Naive B cell (primary cell): ENCODE data around the gene FASLG. TPM values are rescaled to one million over a fixed set of nuclear protein-coding genes. Genes with fewer than 3 reads are reported as not detected.
"Not testable (repeated sequence)": the region's sequence is repeated elsewhere in the genome, so short reads cannot be mapped to it uniquely, and the experiment has no call there.

ENCODE experiments used
- ATAC-seq, 2 donors: fragments of 150-1000 bp; cut with Tn5 transposase; 2 replicates each; pipeline ENCODE4 v1.10.0; 2021; ENCODE audit warnings: low read depth in 2 of 2, mild to moderate bottlenecking in 2 of 2, moderate library complexity in 2 of 2
- DNase-seq: peaks from one replicate; pipeline ENCODE4 v3.0.0; 2022
- H3K27ac Mint-ChIP-seq, 6 donors: one replicate each; pipeline ENCODE4 v1.8.0; 2020 to 2022; ENCODE audit warnings: mild to moderate bottlenecking in 6 of 6, mixed read lengths in 6 of 6, moderate library complexity in 5 of 6, inconsistent platforms in 2 of 6
- H3K27me3 Mint-ChIP-seq, 3 donors: one replicate each; pipeline ENCODE4 v1.8.0; 2021 to 2022; ENCODE audit warnings: mixed read lengths in 3 of 3, mild to moderate bottlenecking in 1 of 3
- H3K36me3 Mint-ChIP-seq, 2 donors: one replicate each; pipeline ENCODE4 v1.8.0; 2020 to 2022; ENCODE audit warnings: mixed read lengths in 2 of 2, inconsistent platforms in 1 of 2, mild to moderate bottlenecking in 1 of 2
- H3K4me1 Mint-ChIP-seq, 3 donors: one replicate each; pipeline ENCODE4 v1.8.0; 2020 to 2022; ENCODE audit warnings: mixed read lengths in 3 of 3, inconsistent platforms in 1 of 3, mild to moderate bottlenecking in 1 of 3, moderate library complexity in 1 of 3
- H3K4me3 Mint-ChIP-seq, 8 donors: one replicate each; pipeline ENCODE4 v1.8.0; 2020 to 2022; ENCODE audit warnings: mild to moderate bottlenecking in 8 of 8, mixed read lengths in 8 of 8, moderate library complexity in 8 of 8, inconsistent platforms in 2 of 8
- H3K9me3 Mint-ChIP-seq, 7 donors: one replicate each; pipeline ENCODE4 v1.8.0; 2020 to 2022; ENCODE audit warnings: mixed read lengths in 7 of 7, mild to moderate bottlenecking in 5 of 7, inconsistent platforms in 2 of 7, moderate library complexity in 1 of 7
- polyA plus RNA-seq, 6 donors: library from polyadenylated mRNA; unstranded; fragments of 300-500 nt; fragmentation: Illumina TruSeq; gene quantifications; one replicate each; pipeline ENCODE4 v1.2.3, GENCODE V29; 2021; ENCODE audit warnings: low read depth in 6 of 6

FASLG gene, protein sequence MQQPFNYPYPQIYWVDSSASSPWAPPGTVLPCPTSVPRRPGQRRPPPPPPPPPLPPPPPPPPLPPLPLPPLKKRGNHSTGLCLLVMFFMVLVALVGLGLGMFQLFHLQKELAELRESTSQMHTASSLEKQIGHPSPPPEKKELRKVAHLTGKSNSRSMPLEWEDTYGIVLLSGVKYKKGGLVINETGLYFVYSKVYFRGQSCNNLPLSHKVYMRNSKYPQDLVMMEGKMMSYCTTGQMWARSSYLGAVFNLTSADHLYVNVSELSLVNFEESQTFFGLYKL
- not detected for polyA plus RNA-seq

DNA sequence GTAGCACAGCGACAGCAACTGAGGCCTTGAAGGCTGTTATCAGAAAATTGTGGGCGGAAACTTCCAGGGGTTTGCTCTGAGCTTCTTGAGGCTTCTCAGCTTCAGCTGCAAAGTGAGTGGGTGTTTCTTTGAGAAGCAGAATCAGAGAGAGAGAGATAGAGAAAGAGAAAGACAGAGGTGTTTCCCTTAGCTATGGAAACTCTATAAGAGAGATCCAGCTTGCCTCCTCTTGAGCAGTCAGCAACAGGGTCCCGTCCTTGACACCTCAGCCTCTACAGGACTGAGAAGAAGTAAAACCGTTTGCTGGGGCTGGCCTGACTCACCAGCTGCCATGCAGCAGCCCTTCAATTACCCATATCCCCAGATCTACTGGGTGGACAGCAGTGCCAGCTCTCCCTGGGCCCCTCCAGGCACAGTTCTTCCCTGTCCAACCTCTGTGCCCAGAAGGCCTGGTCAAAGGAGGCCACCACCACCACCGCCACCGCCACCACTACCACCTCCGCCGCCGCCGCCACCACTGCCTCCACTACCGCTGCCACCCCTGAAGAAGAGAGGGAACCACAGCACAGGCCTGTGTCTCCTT is at the start of gene FASLG:
FASLG (plus strand) TSS at position 233 of the 583 bp plus-strand sequence; CDS start at position 332, 99 bp downstream.
- H3K4me3 Mint-ChIP-seq, result no peak within 1 kb of the TSS
- H3K9me3 Mint-ChIP-seq, result no peaks in the 10 kb centered on the region
- ATAC-seq (no peak), DNase-seq (no peak)
- H3K36me3 Mint-ChIP-seq, result no peaks in the 10 kb centered on the region
- H3K4me1 Mint-ChIP-seq, result peaks cover 11 to 15% (median 13%) of the 10 kb centered on the region in 3 donors
- peaks cover 0 to 6% (median 0%) of the 10 kb centered on the region in 3 donors for H3K27me3 Mint-ChIP-seq
- peak within 1 kb of the TSS in 2 of 6 donors; percentile 12 to 44 for H3K27ac Mint-ChIP-seq

DNA sequence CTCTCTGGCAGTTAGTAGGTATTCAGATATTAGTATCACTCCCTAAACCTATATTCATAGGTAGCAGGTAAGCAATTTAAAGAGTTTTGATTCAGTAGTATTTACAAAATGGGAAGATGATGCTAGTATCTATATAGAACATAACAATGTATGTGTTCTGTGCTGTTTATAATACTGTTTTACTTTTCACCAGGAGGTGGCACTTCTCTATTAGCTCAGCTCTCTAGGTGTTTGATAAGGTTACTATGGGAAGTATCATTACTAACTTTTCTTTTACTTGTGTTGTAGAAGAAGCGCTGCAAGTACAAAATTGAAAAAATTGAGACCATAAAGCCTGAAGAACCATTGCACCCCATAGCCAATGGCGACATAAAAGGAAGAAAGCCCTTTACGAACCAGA is 49.4 kb upstream of the FASLG start:
- no peak overlapping the region for H3K4me3 Mint-ChIP-seq
- peaks cover 7 to 25% of the 10 kb centered on the region in 2 donors for H3K36me3 Mint-ChIP-seq
- no peak for DNase-seq
- peaks cover 0 to 8% (median 0%) of the 10 kb centered on the region in 3 donors for H3K4me1 Mint-ChIP-seq
- ATAC-seq, result no peak
- H3K27me3 Mint-ChIP-seq, result no peaks in the 10 kb centered on the region
- no peak overlapping the region for H3K27ac Mint-ChIP-seq
- no peaks in the 10 kb centered on the region for H3K9me3 Mint-ChIP-seq

- no peak overlapping the region for H3K4me3 Mint-ChIP-seq
Observed at GRCh38 chr1:172612478-172612877, 46.4 kb upstream of the FASLG start.

GRCh38 chr1:172613294-172613693 is 45.6 kb upstream of the FASLG start:
- no peaks in the 10 kb centered on the region for H3K4me1 Mint-ChIP-seq
- peaks cover 0 to 32% (median 15%) of the 10 kb centered on the region in 7 donors for H3K9me3 Mint-ChIP-seq
- no peak for DNase-seq
- H3K27ac Mint-ChIP-seq, result no peak overlapping the region
- no peaks in the 10 kb centered on the region for H3K27me3 Mint-ChIP-seq
- no peak overlapping the region for H3K4me3 Mint-ChIP-seq
- peaks cover 16 to 30% of the 10 kb centered on the region in 2 donors for H3K36me3 Mint-ChIP-seq
- ATAC-seq, result no peak

More at GRCh38 chr1:172612478-172612877, 46.4 kb upstream of the FASLG start:
- peak overlapping the region in 2 of 6 donors; percentile 5 to 55 for H3K27ac Mint-ChIP-seq
- peaks cover 16 to 30% of the 10 kb centered on the region in 2 donors for H3K36me3 Mint-ChIP-seq
- H3K27me3 Mint-ChIP-seq, result no peaks in the 10 kb centered on the region
- DNase-seq (no peak), ATAC-seq (no peak)
- H3K9me3 Mint-ChIP-seq, result peaks cover 0 to 25% (median 9%) of the 10 kb centered on the region in 7 donors
- no peaks in the 10 kb centered on the region for H3K4me1 Mint-ChIP-seq

GRCh38 chr1:172616195-172616594 is 42.7 kb upstream of the FASLG start:
- ATAC-seq (no peak), DNase-seq (no peak)
- no peak overlapping the region for H3K27ac Mint-ChIP-seq
- no peak overlapping the region for H3K4me3 Mint-ChIP-seq
- no peaks in the 10 kb centered on the region for H3K4me1 Mint-ChIP-seq
- no peaks in the 10 kb centered on the region for H3K27me3 Mint-ChIP-seq
- peaks cover 20 to 22% of the 10 kb centered on the region in 2 donors for H3K36me3 Mint-ChIP-seq
- H3K9me3 Mint-ChIP-seq, result peaks cover 4 to 58% (median 35%) of the 10 kb centered on the region in 7 donors

GRCh38 chr1:172616636-172617035 is 42.3 kb upstream of the FASLG start:
- H3K27me3 Mint-ChIP-seq, result no peaks in the 10 kb centered on the region
- H3K4me1 Mint-ChIP-seq, result no peaks in the 10 kb centered on the region
- peaks cover 16 to 27% of the 10 kb centered on the region in 2 donors for H3K36me3 Mint-ChIP-seq
- no peak for DNase-seq
- no peak overlapping the region for H3K4me3 Mint-ChIP-seq
- no peak for ATAC-seq
- H3K27ac Mint-ChIP-seq, result no peak overlapping the region
- peaks cover 7 to 62% (median 39%) of the 10 kb centered on the region in 7 donors for H3K9me3 Mint-ChIP-seq

GRCh38 chr1:172620603-172621002 is 38.3 kb upstream of the FASLG start:
- H3K4me1 Mint-ChIP-seq, H3K27me3 Mint-ChIP-seq, H3K4me3 Mint-ChIP-seq, DNase-seq, H3K27ac Mint-ChIP-seq, ATAC-seq: not testable (repeated sequence)
- Mint-ChIP-seq H3K36me3 (peaks cover 15 to 40% of the 10 kb centered on the region in 2 donors), H3K9me3 (peaks cover 15 to 58% (median 39%) of the 10 kb centered on the region in 7 donors)

- H3K27ac Mint-ChIP-seq, result peak overlapping the region in 1 of 6 donors; percentile 53
- DNase-seq (no peak), ATAC-seq (no peak)
- H3K27me3 Mint-ChIP-seq, result no peaks in the 10 kb centered on the region
- H3K4me3 Mint-ChIP-seq, result no peak overlapping the region
- H3K9me3 Mint-ChIP-seq, result peaks cover 12 to 44% (median 30%) of the 10 kb centered on the region in 7 donors
- no peaks in the 10 kb centered on the region for H3K4me1 Mint-ChIP-seq
- H3K36me3 Mint-ChIP-seq, result peaks cover 10 to 31% of the 10 kb centered on the region in 2 donors
Observed at GRCh38 chr1:172622541-172622940, 36.4 kb upstream of the FASLG start.

DNA sequence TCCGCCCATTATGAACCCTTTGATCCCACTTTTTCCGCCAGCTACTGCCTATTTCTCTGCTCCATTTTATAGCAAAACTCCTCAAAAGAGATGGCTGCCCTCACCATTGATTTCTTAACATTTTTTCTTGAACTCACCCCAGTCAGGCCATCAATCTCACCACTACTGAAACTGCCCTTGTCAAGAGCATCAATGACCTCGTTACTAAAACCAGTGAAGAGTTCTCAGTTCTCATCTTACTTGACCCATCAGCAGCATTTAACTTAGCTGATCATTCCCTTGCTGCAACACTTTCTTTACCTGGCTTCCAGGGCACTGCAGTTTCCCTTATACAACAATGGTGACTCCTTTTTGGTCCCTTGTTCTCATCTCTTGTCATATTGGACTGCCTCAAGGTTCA is 35.2 kb upstream of the FASLG start:
- no peak for ATAC-seq
- Mint-ChIP-seq H3K27ac (no peak overlapping the region), H3K9me3 (peaks cover 10 to 33% (median 21%) of the 10 kb centered on the region in 7 donors), H3K4me3 (no peak overlapping the region), H3K4me1 (no peaks in the 10 kb centered on the region), H3K36me3 (peaks cover 10 to 31% of the 10 kb centered on the region in 2 donors), H3K27me3 (no peaks in the 10 kb centered on the region)
- no peak for DNase-seq

GRCh38 chr1:172626845-172627244 is 32.1 kb upstream of the FASLG start:
- ATAC-seq (no peak), DNase-seq (no peak)
- peaks cover 0 to 11% of the 10 kb centered on the region in 2 donors for H3K36me3 Mint-ChIP-seq
- no peak overlapping the region for H3K27ac Mint-ChIP-seq
- no peaks in the 10 kb centered on the region for H3K4me1 Mint-ChIP-seq
- H3K27me3 Mint-ChIP-seq, result no peaks in the 10 kb centered on the region
- H3K4me3 Mint-ChIP-seq, result no peak overlapping the region
- peaks cover 0 to 8% (median 3%) of the 10 kb centered on the region in 7 donors for H3K9me3 Mint-ChIP-seq

DNA sequence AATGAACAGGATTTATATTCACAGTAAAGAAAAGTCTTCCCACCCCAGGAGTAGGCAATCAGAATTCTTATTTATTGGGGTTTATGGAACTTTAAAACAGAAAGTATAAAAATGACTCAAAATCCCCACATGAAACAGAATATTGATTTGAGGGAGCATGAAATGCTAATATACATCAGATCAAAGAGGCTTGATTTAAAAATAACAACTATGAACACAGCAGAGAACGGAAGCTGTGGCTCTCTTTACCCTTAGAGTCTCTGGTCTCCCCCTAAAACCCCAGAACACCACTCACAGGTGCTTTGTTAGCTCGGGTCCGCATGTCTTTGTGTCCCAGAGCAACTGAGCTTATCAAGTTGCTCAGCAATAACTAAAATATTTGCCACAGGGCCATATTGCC is 31.2 kb upstream of the FASLG start:
- peaks cover under 1 to 7% (median 3%) of the 10 kb centered on the region in 7 donors for H3K9me3 Mint-ChIP-seq
- DNase-seq (no peak), ATAC-seq (no peak)
- no peak overlapping the region for H3K27ac Mint-ChIP-seq
- H3K27me3 Mint-ChIP-seq, result no peaks in the 10 kb centered on the region
- H3K4me3 Mint-ChIP-seq, result no peak overlapping the region
- H3K36me3 Mint-ChIP-seq, result peaks cover 2 to 4% of the 10 kb centered on the region in 2 donors
- no peaks in the 10 kb centered on the region for H3K4me1 Mint-ChIP-seq

GRCh38 chr1:172628401-172628800 is 30.5 kb upstream of the FASLG start:
- Mint-ChIP-seq H3K27ac (no peak overlapping the region), H3K36me3 (peaks cover 0 to 4% of the 10 kb centered on the region in 2 donors), H3K4me1 (no peaks in the 10 kb centered on the region), H3K4me3 (no peak overlapping the region), H3K27me3 (no peaks in the 10 kb centered on the region), H3K9me3 (peaks cover 0 to 7% (median 3%) of the 10 kb centered on the region in 7 donors)
- no peak for DNase-seq
- ATAC-seq, result no peak

- Mint-ChIP-seq H3K4me1 (no peaks in the 10 kb centered on the region), H3K27ac (no peak overlapping the region), H3K9me3 (peaks cover 0 to 7% (median 3%) of the 10 kb centered on the region in 7 donors), H3K27me3 (no peaks in the 10 kb centered on the region), H3K4me3 (no peak overlapping the region), H3K36me3 (peaks cover 0 to 4% of the 10 kb centered on the region in 2 donors)
- no peak for DNase-seq
- ATAC-seq, result no peak
Observed at GRCh38 chr1:172629170-172629569, 29.7 kb upstream of the FASLG start.

DNA sequence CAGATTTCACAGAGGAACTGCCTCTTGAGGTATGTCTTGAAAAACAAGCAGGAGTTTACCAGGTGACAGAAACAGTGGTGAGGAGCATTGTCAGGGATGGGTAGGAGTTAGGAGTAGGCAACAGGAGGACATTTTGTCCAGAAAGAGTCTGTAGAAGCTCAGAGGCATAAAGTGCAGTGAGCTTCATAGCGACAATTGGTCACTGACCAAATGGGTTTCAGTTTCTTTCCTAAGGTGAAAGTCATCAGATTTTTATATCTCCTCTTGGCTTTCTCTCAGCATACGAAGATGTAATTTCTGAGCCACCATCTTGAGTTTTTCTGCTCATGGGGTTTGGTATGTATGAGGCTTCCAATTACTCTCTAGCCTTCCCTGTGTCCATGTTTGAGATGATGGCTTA is 29.3 kb upstream of the FASLG start:
- H3K9me3 Mint-ChIP-seq, result peaks cover 0 to 7% (median 3%) of the 10 kb centered on the region in 7 donors
- H3K36me3 Mint-ChIP-seq, result peaks cover 0 to 4% of the 10 kb centered on the region in 2 donors
- no peak for ATAC-seq
- H3K4me1 Mint-ChIP-seq, result no peaks in the 10 kb centered on the region
- H3K27me3 Mint-ChIP-seq, result no peaks in the 10 kb centered on the region
- no peak overlapping the region for H3K27ac Mint-ChIP-seq
- DNase-seq, result no peak
- H3K4me3 Mint-ChIP-seq, result no peak overlapping the region
